Muscle of arm (tissue), 12 donors: Measurements from ENCODE around the gene PDGFB. TPM values are rescaled to one million over a fixed set of nuclear protein-coding genes. Genes with fewer than 3 reads are reported as not detected.
"Not testable (repeated sequence)": the region's sequence is repeated elsewhere in the genome, so short reads cannot be mapped to it uniquely, and the experiment has no call there.

Experiments
- DNase-seq: peaks from one replicate; pipeline ENCODE4 v3.0.0-alpha.2; 2013
- polyA plus RNA-seq, 12 donors: library from polyadenylated mRNA; unstranded; fragments of 120-200 nt; gene quantifications; one replicate each; pipeline ENCODE4 v1.2.1, GENCODE V29; 2013; ENCODE audit not compliant: insufficient read length in 12 of 12

PDGFB gene
- polyA plus RNA-seq, 12 donors: 14.6 to 26.0 (median 16.7) TPM; not detected in 1

DNA sequence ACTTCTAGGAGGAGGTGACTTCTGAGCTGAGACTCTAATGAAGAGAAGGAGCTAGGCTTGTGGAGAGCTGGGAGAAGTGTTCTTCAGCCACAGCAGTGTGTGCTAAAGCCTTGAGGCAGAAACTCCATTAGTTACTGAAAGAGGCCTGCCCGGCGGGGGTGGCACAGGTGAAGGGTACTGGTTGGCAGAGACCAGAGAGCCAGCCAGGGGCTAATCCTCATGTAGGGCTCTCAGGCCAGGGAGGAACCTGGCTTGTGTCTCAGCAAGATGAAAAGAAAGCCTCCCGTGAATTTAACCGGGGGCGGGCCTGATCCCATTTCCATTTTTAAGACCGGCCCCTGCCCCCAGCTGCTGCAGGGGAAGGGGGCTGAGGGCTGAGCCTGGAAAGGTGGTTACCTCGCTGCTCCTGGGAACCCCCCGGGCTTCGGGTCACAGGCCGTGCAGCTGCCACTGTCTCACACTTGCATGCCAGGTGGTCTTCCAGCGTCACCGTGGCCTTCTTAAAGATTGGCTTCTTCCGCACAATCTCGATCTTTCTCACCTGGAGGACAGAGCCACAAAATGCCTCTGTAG lies 15.0 kb downstream of the PDGFB start:
- no peak for DNase-seq

DNA sequence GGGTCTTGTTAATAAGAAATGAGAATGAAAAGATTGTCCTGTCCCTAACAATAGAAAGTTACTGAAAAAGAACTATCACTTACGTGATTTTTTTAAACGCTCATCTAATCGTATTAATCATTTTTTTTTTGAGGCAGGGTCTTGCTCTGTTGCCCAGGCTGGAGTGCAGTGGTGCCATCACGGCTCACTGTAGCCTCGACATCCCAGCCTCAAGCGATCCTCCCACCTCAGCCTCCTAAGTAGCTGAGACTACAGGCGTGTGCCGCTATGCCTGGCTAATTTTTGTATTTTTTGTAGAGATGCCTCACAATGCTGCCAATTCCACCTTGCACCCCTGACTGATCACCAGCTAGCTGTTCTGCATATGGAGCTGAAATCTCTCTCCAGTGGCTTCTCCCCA lies 15.7 kb downstream of the PDGFB start:
- no peak for DNase-seq

DNA sequence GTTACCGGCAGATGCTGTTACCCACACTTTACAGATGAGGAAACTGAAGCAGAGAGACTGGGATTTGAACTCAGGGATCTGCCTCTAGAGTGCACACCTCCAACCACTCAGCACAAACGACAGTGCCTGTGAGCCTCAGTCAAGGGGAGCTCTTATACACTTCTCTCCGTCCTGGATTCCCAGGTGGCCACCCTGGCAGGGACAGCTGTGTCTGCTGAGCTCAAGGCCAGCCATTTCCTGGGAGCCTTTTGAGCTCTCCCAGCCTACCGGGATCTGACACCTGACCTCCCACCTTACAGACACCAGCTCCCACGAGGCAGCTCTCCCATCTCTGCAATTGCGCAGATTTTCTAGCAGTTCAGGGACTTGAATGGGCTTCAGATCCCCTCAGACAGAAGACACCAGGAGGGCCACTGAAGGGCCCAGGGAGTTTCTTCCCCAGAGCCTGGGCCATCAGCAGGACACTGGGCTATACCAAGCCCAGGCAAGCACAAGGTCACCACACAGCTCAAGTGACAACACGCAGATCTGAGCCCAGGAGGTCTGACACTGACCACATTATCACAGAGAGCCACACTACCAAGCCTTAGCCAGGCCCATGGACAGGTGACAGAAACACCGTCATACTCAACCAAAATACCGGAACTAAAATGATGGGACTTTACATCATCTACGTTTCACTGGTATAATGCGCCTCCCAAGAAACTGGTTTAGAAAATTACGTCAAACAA lies 17.1 kb downstream of the PDGFB start:
- DNase-seq: no peak

DNA sequence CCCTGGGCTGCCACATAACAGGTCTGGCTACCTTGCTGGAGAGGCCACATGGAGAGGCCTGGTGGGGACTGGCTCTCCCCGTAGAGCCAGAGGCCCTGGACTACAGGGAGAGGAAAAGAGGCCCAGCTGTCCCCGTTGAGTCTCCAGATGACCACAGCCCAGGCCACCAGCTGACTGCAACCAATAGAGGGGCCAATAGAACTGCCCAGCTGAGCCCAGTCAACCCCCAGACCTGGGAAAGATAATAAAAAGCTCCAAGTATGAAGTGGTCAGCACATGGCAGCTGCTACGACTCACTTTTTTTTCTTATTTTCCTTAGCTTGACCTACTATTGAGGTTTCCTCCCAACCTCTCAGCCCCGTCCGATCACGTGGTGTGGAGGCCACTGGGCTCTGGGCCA lies 18.4 kb downstream of the PDGFB start:
- DNase-seq: no peak

DNA sequence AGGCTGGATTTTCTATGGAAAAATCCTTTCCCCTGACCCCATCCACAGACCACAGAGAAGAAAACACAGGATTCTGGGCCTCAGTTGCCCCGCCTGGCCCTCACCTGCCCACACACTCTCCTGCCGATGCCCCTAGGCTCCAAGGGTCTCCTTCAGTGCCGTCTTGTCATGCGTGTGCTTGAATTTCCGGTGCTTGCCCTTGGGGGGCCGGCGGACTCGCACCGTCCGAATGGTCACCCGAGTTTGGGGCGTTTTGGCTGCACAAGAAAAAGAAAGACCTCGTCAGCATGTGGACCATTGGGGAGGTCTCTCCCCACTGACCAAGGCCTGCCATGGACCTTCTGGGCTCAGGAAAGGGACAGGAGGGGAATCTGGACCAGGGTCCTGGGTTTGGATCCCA lies 19.2 kb downstream of the PDGFB start:
- DNase-seq: no peak

DNA sequence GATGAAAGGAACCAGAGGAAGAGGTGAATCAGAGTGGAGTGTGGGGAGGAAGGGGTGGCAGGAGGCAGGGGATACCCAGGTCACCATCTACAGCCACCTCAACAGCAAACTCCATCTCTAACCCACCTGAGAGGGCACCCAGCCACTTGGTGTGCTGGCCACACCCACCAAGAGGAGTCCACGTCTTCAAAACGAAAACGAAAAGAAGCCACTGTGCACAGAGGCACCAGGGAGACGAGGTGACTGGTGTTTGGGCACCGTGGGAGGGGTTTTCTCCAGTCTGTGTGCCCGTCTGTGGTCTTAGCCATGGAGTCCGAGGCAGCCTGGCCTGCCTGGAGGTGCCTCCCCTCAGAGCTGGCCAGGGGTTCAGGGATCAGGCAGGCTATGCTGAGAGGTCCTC lies 20.2 kb downstream of the PDGFB start:
- no peak for DNase-seq

DNA sequence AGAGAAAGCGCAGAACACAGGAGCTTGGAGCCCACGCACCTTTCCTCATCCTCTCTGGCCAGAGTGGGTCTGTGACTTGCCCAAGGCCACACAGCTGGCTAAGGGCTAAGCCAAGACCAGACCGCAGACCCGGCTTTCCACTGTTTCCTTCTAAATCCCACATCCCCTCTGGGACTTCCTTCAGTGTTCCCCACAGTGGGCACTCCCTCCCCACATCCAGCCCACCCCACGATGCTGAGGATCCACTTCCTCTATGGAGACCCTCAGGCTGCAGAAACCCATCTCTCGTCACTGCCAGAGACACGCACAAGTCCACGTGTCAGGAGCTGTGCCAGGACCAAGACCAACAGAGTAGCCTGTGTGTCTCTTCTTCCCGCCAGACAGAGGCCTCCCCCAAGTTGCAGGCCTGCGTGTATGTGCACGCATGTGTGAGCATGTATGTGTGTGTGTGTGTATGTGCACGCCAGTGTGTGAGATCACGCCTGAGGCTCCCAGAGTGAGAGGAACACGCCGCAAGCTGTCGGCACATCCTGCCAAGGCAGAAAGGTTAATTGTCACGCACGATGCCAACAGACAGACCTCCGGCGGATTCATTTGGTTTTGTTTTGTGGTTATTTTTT lies 21.6 kb downstream of the PDGFB start:
- no peak for DNase-seq

DNA sequence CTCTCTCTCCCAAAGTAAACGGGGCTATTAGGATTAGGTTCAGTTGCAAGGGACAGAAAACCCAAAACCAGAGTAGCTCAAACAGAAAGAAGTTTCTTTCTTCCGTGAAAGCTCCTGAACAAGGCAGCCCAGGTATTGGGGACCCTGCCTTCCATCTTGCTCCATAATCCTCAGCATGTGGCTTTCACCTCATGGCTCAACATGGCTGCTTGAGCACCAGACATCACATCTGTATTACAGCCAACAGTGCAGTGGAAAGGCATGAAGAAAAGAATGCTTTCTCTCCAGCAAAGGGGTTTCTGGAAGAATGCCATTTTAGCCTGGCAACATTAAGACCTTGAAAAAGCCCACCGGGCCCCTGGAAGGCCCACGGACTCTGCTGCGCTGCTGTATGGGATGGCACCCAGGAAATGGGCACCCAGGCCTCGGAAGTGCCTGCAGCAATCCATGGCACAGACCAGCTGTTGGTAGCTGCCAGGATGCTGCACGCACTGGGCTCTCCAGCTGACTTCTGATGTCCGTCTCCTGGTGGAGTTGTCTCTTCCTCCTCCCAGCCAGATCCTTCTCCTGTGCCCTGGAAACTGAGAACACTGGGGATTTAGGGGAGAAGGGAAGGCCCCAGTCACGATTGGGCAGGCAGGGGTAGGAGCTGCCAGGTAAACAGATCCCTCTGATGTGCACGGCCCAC lies 22.6 kb downstream of the PDGFB start:
- no peak for DNase-seq

DNA sequence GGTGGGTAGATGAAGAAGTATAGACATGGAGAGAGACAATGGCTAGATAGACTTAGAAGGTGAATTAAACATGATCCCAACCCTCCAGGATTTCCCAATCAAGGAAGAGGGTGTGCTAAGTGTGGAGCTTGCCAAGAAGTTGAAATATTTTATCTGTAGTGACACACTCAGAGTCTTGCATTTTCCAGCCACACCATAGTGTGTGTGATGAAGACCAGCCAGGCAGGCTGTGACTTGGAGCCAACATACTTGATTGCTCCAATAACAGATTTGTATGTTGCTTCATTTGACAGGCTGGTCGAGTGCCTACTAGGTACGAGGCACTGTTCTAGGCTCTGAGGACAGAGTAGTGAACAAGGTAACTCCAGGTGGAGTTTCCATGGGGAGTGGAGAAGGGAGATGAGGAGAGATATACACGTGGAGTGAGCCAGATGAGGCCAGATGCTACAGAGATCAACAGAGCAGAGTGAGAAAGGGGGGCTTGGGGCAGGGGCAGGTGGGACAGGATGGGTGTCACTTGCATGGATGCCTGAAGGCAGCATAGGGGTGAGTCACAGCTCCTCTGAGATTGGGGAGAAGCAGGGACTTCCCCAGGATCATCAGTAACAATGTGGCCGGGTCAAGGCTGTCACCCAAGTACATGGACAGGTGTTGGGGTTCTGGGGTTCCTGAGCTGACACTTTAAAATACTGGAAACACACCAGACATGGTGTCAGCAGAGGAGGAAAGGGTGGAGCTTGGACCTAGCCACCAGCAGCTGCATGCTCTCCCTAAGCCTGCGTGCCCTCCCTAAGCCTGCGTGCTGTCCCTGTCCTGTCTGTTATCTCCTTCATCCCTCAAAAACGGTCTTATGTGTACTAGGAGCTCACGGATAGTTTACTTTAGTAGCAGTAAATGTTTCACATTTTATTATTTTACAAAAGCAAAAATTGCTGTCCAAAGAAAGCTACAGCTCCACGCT lies 23.6 kb downstream of the PDGFB start:
- no peak for DNase-seq

DNA sequence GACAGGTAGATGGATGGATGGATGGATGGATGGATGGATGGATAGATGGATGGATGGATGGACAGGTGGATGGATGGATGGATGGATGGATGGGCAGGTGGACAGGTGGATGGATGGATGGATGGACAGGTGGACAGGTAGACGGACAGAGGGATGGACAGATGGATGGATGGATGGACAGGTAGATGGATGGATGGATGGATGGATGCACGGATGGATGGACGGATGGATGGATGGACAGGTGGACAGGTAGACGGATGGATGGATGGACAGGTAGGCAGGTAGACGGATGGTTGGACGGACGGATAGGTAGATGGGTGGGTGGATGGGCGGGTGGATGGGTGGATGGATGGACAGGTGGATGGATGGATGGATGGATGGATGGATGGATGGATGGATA lies 24.3 kb downstream of the PDGFB start:
- DNase-seq: no peak

DNA sequence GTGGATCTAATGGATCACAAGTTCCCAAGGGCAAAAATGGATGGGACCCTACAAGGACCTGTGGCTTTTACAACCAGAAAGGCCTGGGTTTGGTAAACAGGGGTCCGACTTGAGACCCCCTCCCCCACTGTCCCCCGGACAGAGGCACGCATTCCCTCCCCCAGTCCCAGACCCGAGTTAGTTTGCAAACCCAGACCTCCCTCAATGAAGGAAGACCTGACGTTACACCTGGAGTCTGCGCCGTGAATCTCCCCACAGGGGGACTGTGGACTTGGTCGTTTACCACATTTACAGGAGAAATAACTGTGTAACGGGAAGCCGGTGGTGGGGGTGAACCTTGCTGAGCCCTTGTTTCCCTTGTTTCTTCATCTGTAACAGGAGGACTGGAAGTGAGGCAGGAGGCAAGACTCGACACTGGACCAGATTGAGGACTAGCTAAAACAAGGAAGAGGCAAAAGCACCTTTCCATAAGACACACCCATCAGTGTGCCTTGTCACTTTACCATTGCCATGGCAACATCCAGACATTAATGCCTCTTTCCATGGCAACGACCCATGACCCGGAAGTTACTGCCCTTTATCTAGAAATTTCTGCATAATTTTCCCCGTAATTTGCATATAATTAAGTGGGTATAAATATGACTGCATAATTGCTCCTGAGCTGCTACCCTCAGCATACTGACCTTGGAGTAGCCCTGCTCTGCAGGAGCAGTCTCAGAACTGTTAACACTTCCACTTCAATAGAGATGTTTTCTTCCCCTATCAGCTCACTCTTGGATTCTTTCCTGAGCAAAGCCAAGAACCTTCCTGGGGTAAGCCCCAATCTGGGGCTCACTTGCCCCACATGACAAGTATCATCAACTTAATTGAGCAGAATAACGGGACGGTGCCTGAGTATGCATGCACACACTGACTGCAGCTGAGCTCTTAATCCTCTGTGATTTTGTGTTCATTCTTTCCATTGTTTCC lies 25.4 kb downstream of the PDGFB start:
- DNase-seq: no peak

DNA sequence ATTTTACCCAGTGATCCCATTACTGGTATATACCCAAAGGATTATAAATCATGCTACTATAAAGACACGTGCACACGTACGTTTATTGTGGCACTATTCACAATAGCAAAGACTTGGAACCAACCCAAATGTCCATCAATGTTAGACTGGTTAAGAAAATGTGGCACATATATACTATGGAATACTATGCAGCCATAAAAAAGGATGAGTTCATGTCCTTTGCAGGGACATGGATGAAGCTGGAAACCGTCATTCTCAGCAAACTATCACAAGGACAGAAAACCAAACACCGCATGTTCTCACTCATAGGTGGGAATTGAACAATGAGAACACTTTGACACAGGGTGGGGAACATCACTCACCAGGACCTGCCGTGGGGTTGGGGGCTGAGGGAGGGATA lies 26.4 kb downstream of the PDGFB start:
- DNase-seq: not testable (repeated sequence)

DNA sequence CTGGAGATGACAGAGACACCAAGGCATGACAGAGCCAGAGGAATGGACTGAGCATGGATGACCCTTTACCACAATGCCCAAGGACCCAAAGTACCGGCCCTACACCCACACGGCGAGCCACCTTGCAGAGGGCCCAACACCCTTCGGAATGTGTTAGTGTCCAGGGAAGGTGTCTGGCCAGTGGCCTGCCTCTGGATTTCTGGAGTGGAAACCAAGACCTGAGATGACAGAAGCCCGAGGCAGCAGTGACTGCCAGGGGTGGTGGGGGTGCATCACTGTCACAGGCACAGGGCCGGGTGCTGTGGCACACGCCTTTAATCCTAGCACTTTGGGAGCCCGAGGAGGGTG lies 28.7 kb downstream of the PDGFB start:
- DNase-seq: no peak

DNA sequence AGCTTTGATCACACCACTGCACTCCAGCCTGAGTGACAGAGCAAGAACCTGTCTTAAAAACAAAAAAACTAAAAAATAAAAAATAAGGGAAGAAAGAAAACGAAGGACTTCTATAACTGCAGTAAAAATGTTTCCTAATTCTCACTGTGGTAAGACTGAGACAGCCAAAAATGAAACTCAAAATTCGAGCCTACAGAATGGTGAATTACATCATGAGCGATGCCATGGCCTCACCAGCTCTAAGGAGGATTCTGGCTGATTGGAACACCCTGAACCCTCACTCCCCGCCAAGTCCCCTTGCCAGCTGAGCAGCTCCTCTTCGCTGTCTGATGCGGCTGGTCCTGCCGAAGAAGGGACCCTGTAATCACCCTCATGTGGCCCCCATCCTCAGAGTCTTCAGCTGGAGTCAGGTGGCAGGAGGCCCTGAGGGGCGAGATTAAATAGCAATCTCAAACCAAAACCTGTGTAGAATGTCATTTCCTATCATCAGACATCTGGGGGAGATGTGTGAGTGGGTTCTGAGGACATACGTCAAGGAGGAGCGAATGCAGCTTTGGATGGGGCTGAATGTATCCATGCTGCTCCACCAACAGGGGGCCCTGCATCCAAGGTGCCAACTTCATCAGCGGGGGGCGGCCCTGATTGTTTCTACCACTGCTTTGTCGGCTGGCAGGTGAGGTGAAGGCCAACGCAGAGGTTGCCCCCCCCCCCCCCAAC lies 29.2 kb downstream of the PDGFB start:
- no peak for DNase-seq

DNA sequence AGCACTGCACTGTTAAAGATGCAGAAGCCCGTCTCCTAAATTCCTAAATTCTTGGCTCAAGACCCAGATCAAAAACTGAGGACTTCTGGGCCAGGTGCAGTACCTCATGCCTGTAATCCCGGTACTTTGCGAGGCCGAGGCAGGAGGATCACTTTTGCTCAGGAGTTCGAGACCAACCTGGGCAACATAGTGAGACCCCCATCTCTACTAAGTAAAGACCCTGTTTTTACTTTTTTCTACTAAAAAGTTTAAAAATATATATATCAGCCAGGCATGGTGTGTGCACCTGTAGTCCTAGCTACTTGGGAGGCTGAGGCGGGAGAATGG lies 29.7 kb downstream of the PDGFB start:
- no peak for DNase-seq

DNA sequence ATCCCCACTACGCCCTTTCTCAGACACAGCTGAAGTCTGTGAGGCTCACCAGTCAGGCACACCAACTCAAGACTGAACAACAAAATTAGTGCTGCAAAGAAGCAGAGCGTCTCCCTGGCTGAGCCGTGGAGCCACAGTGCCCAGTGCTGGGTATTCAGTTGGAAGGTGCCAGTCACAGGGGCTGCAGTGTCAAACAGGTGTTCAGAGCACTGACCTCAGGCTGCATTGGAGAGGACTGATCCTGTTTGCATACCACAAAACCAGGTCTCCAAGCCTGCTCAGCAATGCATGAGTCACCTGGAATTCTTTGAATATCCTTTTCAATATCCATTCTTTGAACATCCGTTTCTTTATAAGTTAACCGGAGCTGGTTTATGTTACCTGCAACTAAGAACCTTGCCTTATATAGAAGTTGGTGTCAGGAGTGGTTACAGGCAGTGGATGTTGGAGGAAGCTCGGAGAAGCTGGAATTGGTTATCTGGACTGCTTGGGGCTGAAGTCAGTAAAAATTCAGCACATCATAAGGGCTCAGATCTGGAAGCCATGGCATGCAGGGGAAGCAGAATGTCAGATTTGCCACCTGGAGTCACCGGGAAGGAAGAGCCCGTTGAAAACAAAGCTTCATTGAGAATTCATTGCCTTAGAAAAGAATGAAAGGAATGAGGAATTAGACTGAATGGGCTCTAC lies 30.3 kb downstream of the PDGFB start:
- DNase-seq: no peak

DNA sequence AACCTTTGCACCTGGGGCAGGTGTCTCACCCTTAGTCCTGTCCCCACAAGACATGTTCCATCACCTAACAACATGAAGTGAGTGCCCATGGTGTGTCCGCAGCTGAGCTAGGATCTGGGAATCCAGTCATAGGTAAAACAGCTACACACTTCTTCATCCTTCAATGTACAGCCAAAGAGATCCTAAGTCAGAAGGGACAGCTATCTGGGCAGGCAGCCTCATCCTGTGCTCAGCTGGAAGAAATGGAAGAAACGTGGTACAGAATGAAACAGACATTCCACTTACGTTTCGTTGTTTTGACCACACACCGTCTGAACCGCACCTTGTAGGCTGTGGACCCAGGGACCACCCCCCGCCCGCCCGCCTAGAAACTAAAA lies 30.8 kb downstream of the PDGFB start:
- no peak for DNase-seq

DNA sequence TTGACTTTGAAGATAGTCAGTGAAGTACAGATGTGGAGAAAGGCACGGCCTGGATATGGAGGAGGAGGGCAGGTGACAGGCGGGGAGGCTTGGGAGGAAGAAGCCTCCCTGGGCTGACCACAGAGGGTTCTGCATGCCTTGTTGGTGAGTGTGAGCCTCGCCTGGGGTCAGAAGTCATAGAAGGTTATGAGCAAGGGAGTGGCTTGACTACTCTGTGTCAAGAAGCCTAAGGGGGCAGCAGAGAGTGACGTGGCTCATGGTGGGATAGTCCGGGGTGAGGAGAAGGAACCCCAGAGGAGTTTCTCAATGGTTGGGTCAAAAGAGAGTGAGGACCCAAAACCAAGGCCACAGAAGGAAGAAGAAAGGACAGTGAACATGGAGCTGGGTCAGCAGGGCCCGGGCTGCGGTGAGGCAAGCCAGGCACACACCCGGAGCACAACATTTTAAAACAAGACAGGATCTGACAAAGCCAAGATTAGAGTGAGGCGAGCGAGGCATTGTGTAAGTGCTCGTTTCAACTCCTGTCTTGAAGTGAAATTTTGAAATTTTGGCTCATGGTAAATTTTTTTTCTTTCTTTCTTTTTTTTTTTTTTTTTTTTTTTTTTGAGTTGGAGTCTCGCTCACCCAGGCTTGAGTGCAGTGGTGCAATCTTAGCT lies 31.9 kb downstream of the PDGFB start:
- DNase-seq: no peak

DNA sequence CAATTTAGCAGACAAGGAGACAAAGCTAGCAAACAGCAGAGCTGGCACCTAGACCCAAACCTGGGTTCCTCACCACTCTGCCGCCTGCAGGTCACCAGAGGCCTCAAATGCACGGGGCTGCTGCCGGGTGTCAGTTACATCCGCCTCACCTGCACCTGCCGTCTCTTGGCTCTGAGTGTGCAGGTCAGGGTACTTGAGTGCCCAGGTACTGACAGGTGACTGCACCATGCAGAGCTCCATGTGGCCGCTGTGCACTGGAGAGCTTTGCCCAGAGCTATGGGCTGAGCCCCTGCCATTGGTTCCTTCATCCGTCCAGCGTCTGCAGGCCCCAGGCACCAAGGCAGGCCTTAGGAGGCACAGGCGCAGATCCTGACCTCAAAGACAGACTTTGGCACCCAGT lies 35.0 kb downstream of the PDGFB start:
- no peak for DNase-seq
